C4-2B (cell line): ENCODE results near the gene ABAT.

ENCODE experiments used
- ZFX ChIP-seq: fragments of 450-650 bp; IDR thresholded peaks from 2 replicates; pipeline ENCODE4 v1.6.1; 2017
- TF ChIP-seq, protein P1 (sequence below): fragments of 450-650 bp; conservative IDR thresholded peaks from 2 replicates; pipeline ENCODE4 v1.5.1; 2017; ENCODE audit warnings: mild to moderate bottlenecking

DNA sequence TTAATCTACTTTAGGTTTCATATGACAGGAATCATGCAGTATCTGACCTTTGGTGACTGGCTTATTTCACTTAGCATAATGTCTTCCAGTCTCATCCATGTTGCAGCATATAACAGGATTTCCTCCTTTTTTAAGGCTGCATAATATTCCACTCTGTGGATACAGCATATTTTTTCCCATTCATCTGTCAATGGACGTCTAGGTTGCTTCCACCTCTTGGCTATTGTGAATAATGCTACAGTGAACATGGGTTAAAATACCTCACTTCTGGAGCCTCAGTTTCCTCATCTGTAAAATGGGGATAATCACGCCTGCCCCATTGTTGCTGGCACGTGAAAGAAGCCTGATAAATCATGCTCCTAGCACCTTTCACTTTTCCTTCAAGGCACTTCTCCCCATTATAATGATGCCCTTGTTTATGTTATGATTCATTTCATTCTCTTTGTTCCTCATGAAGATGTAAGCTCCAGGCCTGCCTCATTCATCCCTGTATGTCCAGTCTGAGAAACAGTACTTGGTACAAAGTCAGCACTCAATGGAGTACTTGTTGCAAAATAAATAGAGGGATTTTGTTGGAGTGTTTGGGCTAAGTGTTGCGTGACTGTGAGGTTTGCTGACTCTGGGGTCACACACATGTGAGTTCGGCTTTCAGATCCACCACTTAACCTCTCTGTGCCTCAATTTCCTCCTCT is 59.6 kb downstream of the ABAT start:
- TF ChIP-seq, protein P1, sequence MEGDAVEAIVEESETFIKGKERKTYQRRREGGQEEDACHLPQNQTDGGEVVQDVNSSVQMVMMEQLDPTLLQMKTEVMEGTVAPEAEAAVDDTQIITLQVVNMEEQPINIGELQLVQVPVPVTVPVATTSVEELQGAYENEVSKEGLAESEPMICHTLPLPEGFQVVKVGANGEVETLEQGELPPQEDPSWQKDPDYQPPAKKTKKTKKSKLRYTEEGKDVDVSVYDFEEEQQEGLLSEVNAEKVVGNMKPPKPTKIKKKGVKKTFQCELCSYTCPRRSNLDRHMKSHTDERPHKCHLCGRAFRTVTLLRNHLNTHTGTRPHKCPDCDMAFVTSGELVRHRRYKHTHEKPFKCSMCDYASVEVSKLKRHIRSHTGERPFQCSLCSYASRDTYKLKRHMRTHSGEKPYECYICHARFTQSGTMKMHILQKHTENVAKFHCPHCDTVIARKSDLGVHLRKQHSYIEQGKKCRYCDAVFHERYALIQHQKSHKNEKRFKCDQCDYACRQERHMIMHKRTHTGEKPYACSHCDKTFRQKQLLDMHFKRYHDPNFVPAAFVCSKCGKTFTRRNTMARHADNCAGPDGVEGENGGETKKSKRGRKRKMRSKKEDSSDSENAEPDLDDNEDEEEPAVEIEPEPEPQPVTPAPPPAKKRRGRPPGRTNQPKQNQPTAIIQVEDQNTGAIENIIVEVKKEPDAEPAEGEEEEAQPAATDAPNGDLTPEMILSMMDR = no peak
- no peak for TF ChIP-seq ZFX
